Fibroblast of lung (primary cell): ENCODE data around the gene LGALS1.

Experiments used
- EZH2 ChIP-seq: IDR thresholded peaks from 2 replicates; pipeline ENCODE4 v1.5.1; 2012; ENCODE audit warnings: low read length, control low read depth, mild to moderate bottlenecking; ENCODE audit errors: missing control alignments
- TF ChIP-seq, protein P1 (sequence below), 2 donors: IDR thresholded peaks in 1 of 2; conservative IDR thresholded peaks in 1 of 2; 1 replicate in 1 of 2; 2 replicates in 1 of 2; pipeline ENCODE4 v1.5.1; 2011 to 2012; ENCODE audit warnings: low read length in 2 of 2, control low read depth in 1 of 2, inconsistent platforms in 1 of 2, low read depth in 1 of 2, mild to moderate bottlenecking in 1 of 2

- TF ChIP-seq, protein P1, sequence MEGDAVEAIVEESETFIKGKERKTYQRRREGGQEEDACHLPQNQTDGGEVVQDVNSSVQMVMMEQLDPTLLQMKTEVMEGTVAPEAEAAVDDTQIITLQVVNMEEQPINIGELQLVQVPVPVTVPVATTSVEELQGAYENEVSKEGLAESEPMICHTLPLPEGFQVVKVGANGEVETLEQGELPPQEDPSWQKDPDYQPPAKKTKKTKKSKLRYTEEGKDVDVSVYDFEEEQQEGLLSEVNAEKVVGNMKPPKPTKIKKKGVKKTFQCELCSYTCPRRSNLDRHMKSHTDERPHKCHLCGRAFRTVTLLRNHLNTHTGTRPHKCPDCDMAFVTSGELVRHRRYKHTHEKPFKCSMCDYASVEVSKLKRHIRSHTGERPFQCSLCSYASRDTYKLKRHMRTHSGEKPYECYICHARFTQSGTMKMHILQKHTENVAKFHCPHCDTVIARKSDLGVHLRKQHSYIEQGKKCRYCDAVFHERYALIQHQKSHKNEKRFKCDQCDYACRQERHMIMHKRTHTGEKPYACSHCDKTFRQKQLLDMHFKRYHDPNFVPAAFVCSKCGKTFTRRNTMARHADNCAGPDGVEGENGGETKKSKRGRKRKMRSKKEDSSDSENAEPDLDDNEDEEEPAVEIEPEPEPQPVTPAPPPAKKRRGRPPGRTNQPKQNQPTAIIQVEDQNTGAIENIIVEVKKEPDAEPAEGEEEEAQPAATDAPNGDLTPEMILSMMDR (conservative IDR thresholded peaks at IDR 0.05 in 1 of 2, IDR thresholded peaks at IDR 0.05 in 1 of 2; ENCODE audit: low read depth in 1 of 2, low read length in 2 of 2): no peak
- no peak for TF ChIP-seq EZH2
Measured at GRCh38 chr22:37728620-37729019, 53.2 kb downstream of the LGALS1 start.
